ENCODE results near the gene ANKRD13B.

GRCh38 chr17:29575511-29576213 is 17.3 kb upstream of the ANKRD13B start:
- TF ChIP-seq CTCF (conservative IDR thresholded peaks at IDR 0.05) (no peak), ZFX (IDR thresholded peaks at IDR 0.05) (no peak)
